Stomach (tissue), 4 donors: ENCODE data around the gene KCNE2.

Experiments used
- EP300 ChIP-seq: sonication (generic); formaldehyde crosslinking; IDR thresholded peaks from one replicate; pipeline ENCODE4 v1.6.1; 2017; ENCODE audit warnings: antibody characterized with exemption
- TF ChIP-seq, protein P1 (sequence below), 7 experiments: fragments of 450-650 bp in 4 of 7; fragments of 200-600 bp in 3 of 7; sonication (generic) in 3 of 7; IDR thresholded peaks; one replicate each; pipeline ENCODE4 v1.5.1; 2016 to 2019; ENCODE audit warnings: antibody characterized with exemption in 7 of 7, control low read depth in 2 of 7, mild to moderate bottlenecking in 1 of 7

- no peak for TF ChIP-seq EP300
- TF ChIP-seq, protein P1, sequence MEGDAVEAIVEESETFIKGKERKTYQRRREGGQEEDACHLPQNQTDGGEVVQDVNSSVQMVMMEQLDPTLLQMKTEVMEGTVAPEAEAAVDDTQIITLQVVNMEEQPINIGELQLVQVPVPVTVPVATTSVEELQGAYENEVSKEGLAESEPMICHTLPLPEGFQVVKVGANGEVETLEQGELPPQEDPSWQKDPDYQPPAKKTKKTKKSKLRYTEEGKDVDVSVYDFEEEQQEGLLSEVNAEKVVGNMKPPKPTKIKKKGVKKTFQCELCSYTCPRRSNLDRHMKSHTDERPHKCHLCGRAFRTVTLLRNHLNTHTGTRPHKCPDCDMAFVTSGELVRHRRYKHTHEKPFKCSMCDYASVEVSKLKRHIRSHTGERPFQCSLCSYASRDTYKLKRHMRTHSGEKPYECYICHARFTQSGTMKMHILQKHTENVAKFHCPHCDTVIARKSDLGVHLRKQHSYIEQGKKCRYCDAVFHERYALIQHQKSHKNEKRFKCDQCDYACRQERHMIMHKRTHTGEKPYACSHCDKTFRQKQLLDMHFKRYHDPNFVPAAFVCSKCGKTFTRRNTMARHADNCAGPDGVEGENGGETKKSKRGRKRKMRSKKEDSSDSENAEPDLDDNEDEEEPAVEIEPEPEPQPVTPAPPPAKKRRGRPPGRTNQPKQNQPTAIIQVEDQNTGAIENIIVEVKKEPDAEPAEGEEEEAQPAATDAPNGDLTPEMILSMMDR (IDR thresholded peaks at IDR 0.05) = no peak
Measured at GRCh38 chr21:34336756-34337391, 26.9 kb upstream of the KCNE2 start.
